DMS53 treated with DMSO at 0.1 percent for 48 hours (cell line): Measurements from ENCODE around the gene PKP1.
"Not testable (repeated sequence)": the region's sequence is repeated elsewhere in the genome, so short reads cannot be mapped to it uniquely, and the experiment has no call there.

Source experiments
- DNase-seq: peaks from one replicate; lab custom pipeline; 2025; ENCODE audit not compliant: unreplicated experiment; lab: John Stamatoyannopoulos, UW

The PKP1 gene

GRCh38 chr1:201282931-201283829, at the start of gene PKP1:
Gene PKP1 (plus strand): TSS chr1:201283506. CDS start chr1:201283703, 197 bp downstream.
- DNase-seq: peak; percentile 89

- DNase-seq: not testable (repeated sequence)
Measured at GRCh38 chr1:201239646-201240045, 43.7 kb upstream of the PKP1 start.

GRCh38 chr1:201240171-201240570, 43.1 kb upstream of the PKP1 start:
- DNase-seq: no peak

- no peak for DNase-seq
Measured at GRCh38 chr1:201241736-201242135, 41.6 kb upstream of the PKP1 start.

- DNase-seq: peak; percentile 89
Measured at GRCh38 chr1:201245082-201245481, 38.2 kb upstream of the PKP1 start.

GRCh38 chr1:201248721-201249559, 34.4 kb upstream of the PKP1 start:
- DNase-seq: no peak

- DNase-seq: no peak
Measured at GRCh38 chr1:201250326-201251011, 32.8 kb upstream of the PKP1 start.

GRCh38 chr1:201251411-201251810, 31.9 kb upstream of the PKP1 start:
- no peak for DNase-seq

- no peak for DNase-seq
Measured at GRCh38 chr1:201251851-201252430, 31.4 kb upstream of the PKP1 start.

- DNase-seq: no peak
Measured at GRCh38 chr1:201252944-201253371, 30.3 kb upstream of the PKP1 start.

GRCh38 chr1:201253411-201253810, 29.9 kb upstream of the PKP1 start:
- peak; percentile 73 for DNase-seq

- DNase-seq: no peak
Measured at GRCh38 chr1:201253906-201254624, 29.2 kb upstream of the PKP1 start.

- DNase-seq: peak; percentile 47
Measured at GRCh38 chr1:201254625-201255478, 28.5 kb upstream of the PKP1 start.

GRCh38 chr1:201255479-201256362, 27.6 kb upstream of the PKP1 start:
- no peak for DNase-seq

- not testable (repeated sequence) for DNase-seq
Measured at GRCh38 chr1:201258132-201258531, 25.2 kb upstream of the PKP1 start.

GRCh38 chr1:201258763-201259230, 24.5 kb upstream of the PKP1 start:
- no peak for DNase-seq

- DNase-seq: peak; percentile 72
Measured at GRCh38 chr1:201259476-201260235, 23.6 kb upstream of the PKP1 start.
